SK-MEL-5 (cell line): ENCODE measurements around the gene GAGE2A. TPM values are rescaled to one million over a fixed set of nuclear protein-coding genes. Genes with fewer than 3 reads are reported as not detected.

Experiments
- total RNA-seq: library from RNA; depleted of rRNA; stranded (reverse); fragments of >200 nt; shearing (Covaris generic); gene quantifications from 2 replicates; pipeline ENCODE4 v1.2.3, GENCODE V29; 2014; rRNA removed

GAGE2A gene
- total RNA-seq, 1 experiment from 2014 or later: 61.3 TPM

Other genes with a start within 250 kb of the GAGE2A start
- gene GAGE12C, start 57.3 kb upstream of the GAGE2A start, total RNA-seq: not detected in 2 replicates
- not detected in 2 replicates for gene GAGE12D, start 47.8 kb upstream of the GAGE2A start, total RNA-seq
- gene GAGE12E, start 38.2 kb upstream of the GAGE2A start, total RNA-seq: 34.1 and 43.5 TPM in 2 replicates
- gene GAGE12F, start 28.7 kb upstream of the GAGE2A start, total RNA-seq: 0.66 TPM in 1 of 2 replicates, not detected in the other
- gene GAGE12G, start 19.1 kb upstream of the GAGE2A start, total RNA-seq: 0.66 TPM in 1 of 2 replicates, not detected in the other
- gene GAGE12H, start 9.5 kb upstream of the GAGE2A start, total RNA-seq: 22.4 and 25.4 TPM in 2 replicates
- 63.9 and 67.5 TPM in 2 replicates for gene GAGE1, start 9.5 kb downstream of the GAGE2A start, total RNA-seq
- 0.27 TPM in 1 of 2 replicates, not detected in the other for gene PAGE1, start 106.5 kb downstream of the GAGE2A start, total RNA-seq
- gene PAGE4, start 239.8 kb downstream of the GAGE2A start, total RNA-seq: 0.43 TPM in 1 of 2 replicates, not detected in the other